ENCODE results near the gene TUBA4A. TPM values are rescaled to one million over a fixed set of nuclear protein-coding genes. Genes with fewer than 3 reads are reported as not detected.

The TUBA4A gene
- total RNA-seq, 2 donors from 2014 or later, result 43.5 to 51.2 TPM

DNA sequence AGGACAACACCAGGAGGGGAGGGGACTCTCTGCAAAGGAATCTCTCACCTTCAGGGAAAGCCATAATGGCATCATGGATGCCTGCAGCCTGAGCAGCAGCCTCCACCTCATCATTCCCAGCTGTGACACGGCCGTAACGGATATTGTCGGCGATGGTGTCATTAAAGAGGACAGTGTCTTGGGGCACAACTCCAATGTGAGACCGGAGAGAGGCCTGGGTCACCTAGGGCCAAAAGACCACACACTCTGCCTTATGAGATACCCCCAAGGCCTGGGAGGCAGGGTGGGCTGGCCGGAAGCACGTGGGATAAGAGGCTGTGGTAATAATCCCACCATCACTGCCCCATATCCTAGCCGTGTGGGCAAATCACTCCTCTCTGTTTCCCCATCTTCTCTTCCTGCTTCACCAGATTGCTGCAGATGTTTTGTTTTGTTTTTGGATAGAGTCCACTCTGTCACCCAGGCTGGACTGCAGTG, 42.8 kb downstream of the TUBA4A start:
- no peaks in the 10 kb centered on the region for H3K27me3 ChIP-seq (replicated peaks; ENCODE audit: insufficient read depth)
- intact Hi-C loops (cut with DNase I), result loop anchor here (10.0 kb wide), 1 partner anchor 84 kb away; no protein-coding TSS in a partner anchor
- peaks cover 11% of the 10 kb centered on the region for H3K4me1 ChIP-seq (replicated peaks)
- H3K4me3 ChIP-seq, result no peak overlapping the region
- H3K9me3 ChIP-seq, result no peaks in the 10 kb centered on the region
- TF ChIP-seq CTCF (IDR thresholded peaks at IDR 0.05), result no peak
- no peak for TF ChIP-seq POLR2AphosphoS5 (IDR thresholded peaks at IDR 0.05)
- no peak for TF ChIP-seq POLR2A (IDR thresholded peaks at IDR 0.05)
- no peak for DNase-seq (ENCODE audit: low spot score)
- H3K27ac ChIP-seq, result no peak overlapping the region
- H3K36me3 ChIP-seq, result peaks cover 6 to 14% of the 10 kb centered on the region in 2 donors
- WGBS, result 89% methylated on average over 9 of the region's 9 CpGs

- no peak for DNase-seq (ENCODE audit: low spot score)
Measured at GRCh38 chr2:219210196-219210885, 43.4 kb downstream of the TUBA4A start.

GRCh38 chr2:219209236-219210195, 44.2 kb downstream of the TUBA4A start:
- Histone ChIP-seq H3K27me3 (replicated peaks; ENCODE audit: insufficient read depth) (no peaks in the 10 kb centered on the region), H3K4me3 (no peak overlapping the region), H3K9me3 (no peaks in the 10 kb centered on the region), H3K27ac (peak overlapping the region in 1 of 2 donors; percentile 10), H3K4me1 (replicated peaks) (peaks cover 11% of the 10 kb centered on the region), H3K36me3 (peaks cover 3 to 10% of the 10 kb centered on the region in 2 donors)
- intact Hi-C loops (cut with DNase I), result loop anchor here (10.0 kb wide), 1 partner anchor 85 kb away; no protein-coding TSS in a partner anchor
- DNase-seq (ENCODE audit: low spot score), result no peak
- 82% methylated on average over 18 of the region's 18 CpGs for WGBS
- TF ChIP-seq CTCF (IDR thresholded peaks at IDR 0.05) (no peak), POLR2A (IDR thresholded peaks at IDR 0.05) (no peak)

More at GRCh38 chr2:219210196-219210885, 43.4 kb downstream of the TUBA4A start:
- no peaks in the 10 kb centered on the region for H3K27me3 ChIP-seq (replicated peaks; ENCODE audit: insufficient read depth)
- intact Hi-C loops (cut with DNase I), result loop anchor here (10.0 kb wide), 1 partner anchor 84 kb away; no protein-coding TSS in a partner anchor
- no peak overlapping the region for H3K4me3 ChIP-seq
- 92% methylated on average over 24 of the region's 24 CpGs for WGBS
- H3K27ac ChIP-seq, result no peak overlapping the region
- TF ChIP-seq POLR2A (IDR thresholded peaks at IDR 0.05), result no peak
- no peak for TF ChIP-seq POLR2AphosphoS5 (IDR thresholded peaks at IDR 0.05)
- no peak for TF ChIP-seq CTCF (IDR thresholded peaks at IDR 0.05)
- H3K9me3 ChIP-seq, result no peaks in the 10 kb centered on the region
- H3K4me1 ChIP-seq (replicated peaks), result peaks cover 11% of the 10 kb centered on the region
- H3K36me3 ChIP-seq, result peaks cover 6 to 14% of the 10 kb centered on the region in 2 donors

DNA sequence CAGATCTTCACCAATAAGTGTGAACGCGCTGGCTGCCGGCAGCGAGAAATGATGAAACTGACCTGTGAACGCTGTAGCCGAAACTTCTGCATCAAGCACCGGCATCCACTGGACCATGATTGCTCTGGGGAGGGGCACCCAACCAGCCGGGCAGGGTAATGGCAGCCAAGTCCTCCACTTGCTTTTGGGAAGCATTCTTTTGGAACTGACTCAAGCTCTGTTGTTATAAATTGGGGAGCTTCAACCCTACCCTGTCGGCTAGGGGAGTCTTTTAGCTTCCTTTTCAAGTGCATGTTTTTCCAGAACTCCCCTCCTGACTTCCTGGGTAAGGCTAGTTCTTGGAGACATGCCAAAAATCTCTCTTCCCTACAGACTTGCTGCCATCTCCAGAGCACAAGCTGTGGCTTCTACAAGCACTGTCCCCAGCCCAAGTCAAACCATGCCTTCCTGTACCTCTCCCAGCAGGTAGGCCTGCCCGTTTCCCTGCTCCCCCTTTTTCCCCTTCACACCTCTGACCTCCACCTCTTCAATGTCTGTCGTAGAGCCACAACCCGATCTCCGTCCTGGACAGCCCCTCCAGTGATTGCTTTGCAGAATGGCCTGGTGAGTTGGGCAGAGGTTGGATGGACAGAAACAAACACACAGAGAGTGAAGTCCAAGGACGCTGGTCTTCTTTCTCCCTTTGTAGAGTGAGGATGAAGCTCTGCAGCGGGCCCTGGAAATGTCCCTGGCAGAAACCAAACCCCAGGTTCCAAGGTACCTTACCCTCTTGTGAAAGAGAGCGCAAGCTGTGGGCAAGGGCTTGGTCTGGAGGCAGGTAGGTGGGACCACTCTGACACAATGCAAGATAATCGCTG, 45.6 kb downstream of the TUBA4A start:
- Histone ChIP-seq H3K27ac (peak overlapping the region; percentile 98 to 99), H3K4me1 (replicated peaks) (peaks cover 11% of the 10 kb centered on the region), H3K9me3 (no peaks in the 10 kb centered on the region), H3K4me3 (peak overlapping the region in 1 of 2 donors; percentile 74), H3K27me3 (replicated peaks; ENCODE audit: insufficient read depth) (no peaks in the 10 kb centered on the region), H3K36me3 (peaks cover 3 to 4% of the 10 kb centered on the region in 2 donors)
- WGBS, result 46% methylated on average over 17 of the region's 17 CpGs
- TF ChIP-seq POLR2AphosphoS5 (IDR thresholded peaks at IDR 0.05), result peak; percentile 33
- no peak for TF ChIP-seq CTCF (IDR thresholded peaks at IDR 0.05)
- DNase-seq (ENCODE audit: low spot score), result peak; percentile 33
- intact Hi-C loops (cut with DNase I), result no loop called here
